ENCODE results near the gene CCDC60.

The CCDC60 gene

DNA sequence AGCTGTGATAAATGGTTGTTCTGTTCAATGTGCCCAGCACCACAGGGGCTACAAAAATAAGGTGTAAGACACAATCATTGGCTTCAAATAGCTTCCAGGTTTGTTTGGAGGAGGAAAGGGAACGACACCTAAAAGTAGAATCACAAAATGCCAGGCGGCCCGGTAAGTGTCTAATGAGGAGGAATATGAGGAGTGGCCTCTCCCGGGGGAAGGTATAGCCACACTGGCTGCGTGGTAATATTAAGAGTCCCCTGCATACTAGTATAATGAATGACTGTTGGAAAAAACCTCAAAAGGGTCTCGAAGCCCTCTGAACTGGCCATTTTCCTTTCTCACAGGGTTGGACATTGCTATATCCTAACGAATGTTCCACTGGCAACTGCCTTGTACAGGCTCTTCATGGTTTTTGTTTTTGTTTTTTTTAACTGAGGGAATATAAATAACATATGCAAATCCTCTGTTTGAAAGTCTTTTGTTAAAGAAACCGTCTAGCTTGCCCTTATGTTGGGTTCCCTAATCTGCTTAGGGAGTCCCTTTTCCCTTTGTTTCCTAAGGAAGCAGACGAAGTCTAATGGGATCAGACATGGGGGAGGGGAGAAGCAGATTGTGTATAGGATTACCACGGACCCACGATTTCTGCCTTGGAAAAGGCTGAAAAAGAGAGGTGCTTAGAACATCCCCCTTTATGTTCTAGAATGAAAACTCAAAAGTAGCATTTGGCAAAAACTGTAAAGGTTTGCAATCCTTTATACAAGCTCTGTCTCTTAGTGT, 4.2 kb downstream of the CCDC60 start:
- Histone ChIP-seq H2AFZ (ENCODE audit: low read depth) (no peak overlapping the region), H3K79me2 (ENCODE audit: insufficient read depth, low read depth) (no peaks in the 10 kb centered on the region), H4K20me1 (ENCODE audit: insufficient read depth) (no peaks in the 10 kb centered on the region), H3K9ac (no peak overlapping the region), H3K4me3 (IDR thresholded peaks at IDR 0.05; ENCODE audit: insufficient read depth, low read depth, low read length) (no peak overlapping the region), H3K27me3 (ENCODE audit: insufficient read depth, low read depth) (no peaks in the 10 kb centered on the region), H3K4me2 (no peak overlapping the region), H3K36me3 (ENCODE audit: insufficient read depth) (no peaks in the 10 kb centered on the region), H3K4me1 (ENCODE audit: low read depth, poor library complexity, severe bottlenecking) (no peaks in the 10 kb centered on the region), H3K27ac (no peak overlapping the region)
- TF ChIP-seq, protein P1, sequence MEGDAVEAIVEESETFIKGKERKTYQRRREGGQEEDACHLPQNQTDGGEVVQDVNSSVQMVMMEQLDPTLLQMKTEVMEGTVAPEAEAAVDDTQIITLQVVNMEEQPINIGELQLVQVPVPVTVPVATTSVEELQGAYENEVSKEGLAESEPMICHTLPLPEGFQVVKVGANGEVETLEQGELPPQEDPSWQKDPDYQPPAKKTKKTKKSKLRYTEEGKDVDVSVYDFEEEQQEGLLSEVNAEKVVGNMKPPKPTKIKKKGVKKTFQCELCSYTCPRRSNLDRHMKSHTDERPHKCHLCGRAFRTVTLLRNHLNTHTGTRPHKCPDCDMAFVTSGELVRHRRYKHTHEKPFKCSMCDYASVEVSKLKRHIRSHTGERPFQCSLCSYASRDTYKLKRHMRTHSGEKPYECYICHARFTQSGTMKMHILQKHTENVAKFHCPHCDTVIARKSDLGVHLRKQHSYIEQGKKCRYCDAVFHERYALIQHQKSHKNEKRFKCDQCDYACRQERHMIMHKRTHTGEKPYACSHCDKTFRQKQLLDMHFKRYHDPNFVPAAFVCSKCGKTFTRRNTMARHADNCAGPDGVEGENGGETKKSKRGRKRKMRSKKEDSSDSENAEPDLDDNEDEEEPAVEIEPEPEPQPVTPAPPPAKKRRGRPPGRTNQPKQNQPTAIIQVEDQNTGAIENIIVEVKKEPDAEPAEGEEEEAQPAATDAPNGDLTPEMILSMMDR (conservative IDR thresholded peaks at IDR 0.05; ENCODE audit: low read depth, low read length) = no peak

DNA sequence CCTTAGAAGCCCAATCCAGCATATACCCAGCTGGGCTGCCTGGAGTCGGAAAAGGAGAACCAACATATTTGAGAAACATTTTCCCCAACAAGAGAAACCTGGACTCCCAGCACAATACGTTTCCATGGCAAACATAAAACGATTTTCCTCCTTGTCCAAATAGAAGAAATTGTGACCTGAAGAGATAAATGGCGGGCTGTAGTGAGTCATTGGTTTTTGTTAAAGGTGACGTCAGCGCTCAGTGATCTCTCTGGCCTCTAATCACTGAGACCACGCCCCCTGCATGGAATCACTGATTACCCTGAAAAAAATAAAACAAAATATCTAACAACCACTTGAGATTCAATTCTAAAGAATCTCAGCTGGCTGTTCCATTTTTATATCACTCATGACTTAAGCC, 6.0 kb downstream of the CCDC60 start:
- Histone ChIP-seq H3K9ac (no peak overlapping the region), H3K27ac (no peak overlapping the region), H3K79me2 (ENCODE audit: insufficient read depth, low read depth) (no peaks in the 10 kb centered on the region), H2AFZ (ENCODE audit: low read depth) (no peak overlapping the region), H3K27me3 (ENCODE audit: insufficient read depth, low read depth) (no peaks in the 10 kb centered on the region), H3K36me3 (ENCODE audit: insufficient read depth) (no peaks in the 10 kb centered on the region), H3K4me1 (ENCODE audit: low read depth, poor library complexity, severe bottlenecking) (no peaks in the 10 kb centered on the region), H4K20me1 (ENCODE audit: insufficient read depth) (no peaks in the 10 kb centered on the region), H3K4me3 (IDR thresholded peaks at IDR 0.05; ENCODE audit: insufficient read depth, low read depth, low read length) (no peak overlapping the region), H3K4me2 (no peak overlapping the region)
- TF ChIP-seq, protein P1 (conservative IDR thresholded peaks at IDR 0.05; ENCODE audit: low read depth, low read length) = no peak

DNA sequence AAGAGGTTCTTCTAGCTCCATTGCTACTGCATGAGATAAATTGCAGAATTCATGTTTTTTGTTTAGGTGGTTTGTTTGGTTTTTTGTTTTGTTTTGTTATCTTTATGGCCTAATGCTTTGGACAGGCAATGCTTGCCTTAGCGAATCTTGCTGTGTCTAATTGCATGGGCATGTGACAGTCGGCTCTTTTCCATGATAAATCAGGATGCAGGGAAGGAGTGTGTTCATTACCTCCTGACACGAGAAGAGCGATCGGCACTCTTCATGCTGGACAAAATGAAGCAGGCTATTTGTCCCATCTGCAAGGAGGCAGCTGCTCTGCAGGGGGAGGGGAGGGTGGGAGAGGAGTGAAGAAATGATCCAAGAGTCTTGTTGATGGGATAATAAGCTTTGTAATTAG, 6.5 kb downstream of the CCDC60 start:
- Histone ChIP-seq H4K20me1 (ENCODE audit: insufficient read depth) (no peaks in the 10 kb centered on the region), H3K79me2 (ENCODE audit: insufficient read depth, low read depth) (no peaks in the 10 kb centered on the region), H3K27me3 (ENCODE audit: insufficient read depth, low read depth) (no peaks in the 10 kb centered on the region), H2AFZ (ENCODE audit: low read depth) (no peak overlapping the region), H3K4me3 (IDR thresholded peaks at IDR 0.05; ENCODE audit: insufficient read depth, low read depth, low read length) (no peak overlapping the region), H3K9ac (no peak overlapping the region), H3K36me3 (ENCODE audit: insufficient read depth) (no peaks in the 10 kb centered on the region), H3K4me2 (no peak overlapping the region), H3K4me1 (ENCODE audit: low read depth, poor library complexity, severe bottlenecking) (no peaks in the 10 kb centered on the region), H3K27ac (no peak overlapping the region)
- TF ChIP-seq, protein P1 (conservative IDR thresholded peaks at IDR 0.05; ENCODE audit: low read depth, low read length) = no peak

DNA sequence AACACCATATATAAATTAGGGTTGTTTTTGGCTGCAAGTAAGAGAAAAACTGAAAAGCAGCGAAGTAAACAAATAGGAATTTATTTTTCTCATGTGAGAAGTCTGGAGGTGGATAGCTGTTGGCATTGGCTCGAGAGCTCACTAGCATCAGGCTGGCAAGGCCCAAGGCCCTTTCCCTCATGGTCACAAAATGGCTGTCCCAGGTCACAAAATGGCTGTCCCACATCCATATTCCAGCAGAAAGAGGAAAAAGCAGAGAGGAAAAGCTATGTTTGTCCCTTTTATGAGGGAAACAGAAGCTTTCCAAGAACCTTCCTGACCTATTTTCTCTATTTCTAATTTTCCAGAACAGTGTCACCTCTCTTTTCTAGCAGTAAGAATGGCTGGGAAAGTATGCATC, 7.5 kb downstream of the CCDC60 start:
- Histone ChIP-seq H3K4me3 (IDR thresholded peaks at IDR 0.05; ENCODE audit: insufficient read depth, low read depth, low read length) (no peak overlapping the region), H3K79me2 (ENCODE audit: insufficient read depth, low read depth) (no peaks in the 10 kb centered on the region), H4K20me1 (ENCODE audit: insufficient read depth) (no peaks in the 10 kb centered on the region), H3K4me2 (no peak overlapping the region), H3K27me3 (ENCODE audit: insufficient read depth, low read depth) (no peaks in the 10 kb centered on the region), H3K36me3 (ENCODE audit: insufficient read depth) (no peaks in the 10 kb centered on the region), H3K9ac (no peak overlapping the region), H3K4me1 (ENCODE audit: low read depth, poor library complexity, severe bottlenecking) (no peaks in the 10 kb centered on the region), H2AFZ (ENCODE audit: low read depth) (no peak overlapping the region), H3K27ac (no peak overlapping the region)
- TF ChIP-seq, protein P1 (conservative IDR thresholded peaks at IDR 0.05; ENCODE audit: low read depth, low read length) = no peak
